Stromal cell of bone marrow (primary cell): ENCODE data around the gene CAPN14.

Experiments used
- DNase-seq: peaks from one replicate; pipeline ENCODE4 v3.0.0-alpha.2; 2012; ENCODE audit warnings: low read depth

The CAPN14 gene

GRCh38 chr2:31243053-31243452, 25.7 kb upstream of the CAPN14 start:
- DNase-seq, result no peak

GRCh38 chr2:31241625-31242270, 24.4 kb upstream of the CAPN14 start:
- DNase-seq, result no peak

DNA sequence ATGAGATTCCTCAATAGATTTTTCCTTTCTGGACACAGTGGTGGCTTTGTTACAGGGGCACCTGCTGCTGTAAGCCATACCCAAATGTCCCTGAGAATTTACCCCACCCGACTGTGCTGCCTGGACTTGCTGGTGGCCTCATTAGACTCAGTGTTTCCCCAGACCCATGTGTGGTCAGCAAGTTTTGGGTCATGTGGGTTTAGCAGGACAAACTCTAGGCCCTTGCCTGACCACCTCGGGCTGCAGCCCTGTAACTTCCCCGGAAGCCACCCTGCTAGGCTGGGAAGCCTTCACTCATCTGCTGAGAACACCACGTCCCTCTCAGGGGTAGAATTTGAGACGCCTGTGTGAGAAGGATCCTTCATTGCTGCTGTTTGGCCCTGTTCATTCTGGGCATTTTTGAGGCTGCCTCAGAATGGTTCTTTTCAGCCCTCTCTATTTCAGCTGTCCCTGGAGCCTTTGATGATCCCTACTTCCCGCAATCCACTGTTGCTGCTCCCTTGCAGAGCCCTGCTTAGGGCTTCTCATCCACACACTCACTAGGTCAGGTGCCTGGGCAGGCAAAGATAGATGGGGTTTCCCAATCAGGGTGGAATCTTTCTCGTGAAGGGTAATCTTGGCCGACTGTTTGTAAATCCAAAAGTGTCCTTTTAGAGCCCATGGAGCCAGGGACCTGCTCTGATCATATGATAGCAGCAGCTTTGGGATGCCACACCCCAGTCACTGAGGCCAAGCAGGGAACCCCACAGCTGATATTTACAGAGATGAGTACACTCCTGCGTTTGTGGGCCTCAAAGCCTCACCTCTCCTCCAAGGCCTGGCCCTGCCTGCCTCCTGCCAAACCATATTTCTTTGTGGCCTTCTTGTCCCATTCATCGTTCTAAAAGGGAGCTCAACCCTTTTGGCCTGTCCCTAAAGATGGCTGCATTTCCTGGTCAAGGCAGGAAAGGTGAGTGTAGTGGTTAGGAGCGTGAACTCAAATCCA, 23.4 kb upstream of the CAPN14 start:
- no peak for DNase-seq

- DNase-seq, result peak; percentile 44
Observed at GRCh38 chr2:31239593-31240177, 22.4 kb upstream of the CAPN14 start.

DNA sequence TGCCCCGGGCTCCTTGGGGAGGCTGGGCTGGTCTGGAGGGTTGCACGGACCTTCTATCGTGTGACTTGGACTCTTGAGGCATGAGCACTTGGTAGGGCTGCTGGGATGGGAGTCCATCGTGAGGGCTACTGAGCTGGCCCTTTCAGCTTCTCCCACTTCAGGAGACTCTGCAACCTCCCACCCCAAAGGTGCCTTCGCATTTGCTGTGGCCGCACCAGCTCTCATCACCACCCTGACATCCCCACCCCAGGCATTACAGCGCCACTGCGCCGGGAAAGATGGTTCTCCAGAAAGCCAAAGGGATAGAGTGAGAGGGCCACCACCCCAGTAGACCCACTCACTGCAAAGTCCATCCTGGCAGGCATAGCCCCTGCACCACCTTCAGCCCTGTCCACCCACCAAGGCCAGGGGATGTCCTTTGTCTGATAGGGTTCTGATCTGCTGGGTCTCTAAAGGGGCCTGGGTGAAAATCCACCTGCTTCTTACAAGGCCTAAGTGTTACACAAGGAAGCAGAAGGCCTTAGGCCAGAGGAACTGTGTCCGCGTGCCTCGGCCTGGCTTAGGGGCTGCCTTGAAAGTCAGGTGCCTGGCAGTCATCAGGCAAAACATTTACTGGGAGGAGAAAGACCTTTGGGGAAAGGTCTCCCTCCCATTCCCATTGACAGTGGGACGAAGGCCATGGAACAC, 21.7 kb upstream of the CAPN14 start:
- DNase-seq, result no peak

- no peak for DNase-seq
Observed at GRCh38 chr2:31238126-31238905, 21.0 kb upstream of the CAPN14 start.

DNA sequence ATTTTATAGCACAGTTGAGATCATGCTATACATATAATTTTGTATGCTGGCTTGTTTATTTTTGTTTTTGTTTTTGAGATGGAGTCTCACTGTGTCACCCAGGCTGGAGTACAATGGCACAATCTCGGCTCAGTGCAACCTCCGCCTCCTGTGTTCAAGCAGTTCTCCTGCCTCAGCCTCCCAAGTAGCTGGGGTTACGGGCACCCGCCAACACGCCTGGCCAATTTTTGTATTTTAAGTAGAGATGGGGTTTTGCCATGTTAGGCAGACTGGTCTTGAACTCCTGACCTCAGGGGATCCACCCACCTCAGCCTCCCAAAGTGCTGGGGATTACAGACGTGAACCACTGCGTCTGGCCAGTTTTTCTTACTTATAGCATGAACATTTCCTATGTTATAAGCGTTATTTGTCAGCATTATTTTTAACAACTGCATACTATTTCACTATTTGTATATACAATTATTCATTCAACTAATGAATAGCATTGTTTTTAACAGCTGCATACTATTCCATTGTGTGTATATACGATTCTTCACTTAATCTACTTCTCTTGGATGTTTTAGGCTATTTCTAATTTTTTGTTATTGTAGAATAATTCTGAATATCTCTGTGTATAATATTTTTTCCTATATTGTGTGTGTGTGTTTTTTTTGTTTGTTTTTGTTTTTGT, 20.2 kb upstream of the CAPN14 start:
- DNase-seq, result no peak

- DNase-seq, result no peak
Observed at GRCh38 chr2:31236433-31237205, 19.3 kb upstream of the CAPN14 start.

- peak; percentile 86 for DNase-seq
Observed at GRCh38 chr2:31235504-31235902, 18.2 kb upstream of the CAPN14 start.

GRCh38 chr2:31234683-31235503, 17.6 kb upstream of the CAPN14 start:
- DNase-seq, result no peak

GRCh38 chr2:31233741-31234682, 16.7 kb upstream of the CAPN14 start, which contains the start of gene EHD3:
TSS of gene EHD3 (plus strand) at chr2:31234152. CDS start at chr2:31234622, 470 bp downstream.
- peak; percentile 64 for DNase-seq

- peak; percentile 25 for DNase-seq
Observed at GRCh38 chr2:31233231-31233630, 15.9 kb upstream of the CAPN14 start.

- DNase-seq, result no peak
Observed at GRCh38 chr2:31232586-31232985, 15.3 kb upstream of the CAPN14 start.

DNA sequence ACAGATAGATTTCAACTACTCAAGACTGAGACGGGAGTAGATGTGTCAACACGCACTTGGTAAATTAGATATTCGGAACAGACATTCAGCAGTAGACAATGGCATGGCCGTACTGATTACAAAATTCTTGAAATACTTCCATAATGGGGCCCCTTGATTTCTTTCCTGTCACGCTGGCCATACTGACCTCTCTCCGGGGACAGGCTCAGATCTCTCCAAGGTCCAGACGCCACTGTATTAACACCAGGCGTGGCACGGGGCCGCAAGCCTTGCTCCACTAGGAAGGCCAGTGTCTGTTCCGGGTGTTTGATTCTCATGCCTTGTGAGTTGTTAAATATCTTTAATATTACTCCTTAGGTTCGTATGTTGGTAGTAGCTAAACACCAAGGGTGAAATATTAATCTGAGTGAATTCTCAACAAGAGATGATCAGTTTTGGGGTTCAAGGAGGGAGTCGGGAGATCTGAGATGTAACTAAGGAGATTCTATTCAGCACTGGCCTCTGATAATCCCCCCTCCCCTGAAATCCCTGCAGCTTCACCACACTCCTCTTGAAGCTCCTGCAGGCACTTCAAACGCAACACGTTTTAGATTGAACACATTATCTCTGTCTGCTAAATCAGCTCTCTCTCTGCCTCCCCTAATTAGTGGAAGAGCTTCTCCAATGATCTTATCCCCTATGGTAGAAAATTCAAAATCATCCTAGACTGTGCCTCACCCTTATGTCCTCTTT, 14.4 kb upstream of the CAPN14 start:
- DNase-seq, result no peak

GRCh38 chr2:31230751-31231150, 13.4 kb upstream of the CAPN14 start:
- DNase-seq, result no peak

DNA sequence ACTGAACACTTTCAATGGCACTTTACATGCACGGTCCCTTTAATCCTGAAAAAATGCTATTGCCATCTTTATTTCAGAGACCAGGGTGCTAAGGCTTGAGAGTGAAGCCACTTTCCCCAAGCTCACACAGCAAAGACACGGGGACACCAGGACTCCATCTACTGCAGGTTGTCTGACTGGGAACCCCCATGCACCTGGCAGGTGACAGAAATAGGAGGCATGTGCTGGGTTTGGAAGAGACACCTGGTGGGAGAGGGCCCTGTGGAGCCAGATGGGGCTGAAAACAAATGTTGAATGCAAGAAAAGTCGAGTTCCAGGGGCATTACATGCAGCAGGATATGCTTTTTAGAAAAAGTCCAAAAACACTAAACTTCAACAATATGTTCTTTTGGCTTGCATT, 11.4 kb upstream of the CAPN14 start:
- DNase-seq, result no peak

GRCh38 chr2:31227711-31228125, 10.4 kb upstream of the CAPN14 start:
- peak; percentile 34 for DNase-seq
